Endometrial microvascular endothelial cells (primary cell): ENCODE measurements around the gene PPIG. TPM values are rescaled to one million over a fixed set of nuclear protein-coding genes. Genes with fewer than 3 reads are reported as not detected.
"Not testable (repeated sequence)": the region's sequence is repeated elsewhere in the genome, so short reads cannot be mapped to it uniquely, and the experiment has no call there.

Experiments
- in situ Hi-C: cut with HindIII; loops from 2 replicates; pipeline ENCODE4 v1.10.0; 2017; ENCODE audit warnings: low sequenced_read_pairs, low pct_unique_long_range_greater_than_20kb; ENCODE audit errors: inconsistent ontology term
- total RNA-seq: library from RNA; depleted of rRNA; stranded (reverse); fragments of >200 nt; gene quantifications from one replicate; pipeline ENCODE4 v1.2.3, GENCODE V29; 2015; ENCODE audit errors: inconsistent ontology term

Gene PPIG
- total RNA-seq = 18.2 TPM

DNA sequence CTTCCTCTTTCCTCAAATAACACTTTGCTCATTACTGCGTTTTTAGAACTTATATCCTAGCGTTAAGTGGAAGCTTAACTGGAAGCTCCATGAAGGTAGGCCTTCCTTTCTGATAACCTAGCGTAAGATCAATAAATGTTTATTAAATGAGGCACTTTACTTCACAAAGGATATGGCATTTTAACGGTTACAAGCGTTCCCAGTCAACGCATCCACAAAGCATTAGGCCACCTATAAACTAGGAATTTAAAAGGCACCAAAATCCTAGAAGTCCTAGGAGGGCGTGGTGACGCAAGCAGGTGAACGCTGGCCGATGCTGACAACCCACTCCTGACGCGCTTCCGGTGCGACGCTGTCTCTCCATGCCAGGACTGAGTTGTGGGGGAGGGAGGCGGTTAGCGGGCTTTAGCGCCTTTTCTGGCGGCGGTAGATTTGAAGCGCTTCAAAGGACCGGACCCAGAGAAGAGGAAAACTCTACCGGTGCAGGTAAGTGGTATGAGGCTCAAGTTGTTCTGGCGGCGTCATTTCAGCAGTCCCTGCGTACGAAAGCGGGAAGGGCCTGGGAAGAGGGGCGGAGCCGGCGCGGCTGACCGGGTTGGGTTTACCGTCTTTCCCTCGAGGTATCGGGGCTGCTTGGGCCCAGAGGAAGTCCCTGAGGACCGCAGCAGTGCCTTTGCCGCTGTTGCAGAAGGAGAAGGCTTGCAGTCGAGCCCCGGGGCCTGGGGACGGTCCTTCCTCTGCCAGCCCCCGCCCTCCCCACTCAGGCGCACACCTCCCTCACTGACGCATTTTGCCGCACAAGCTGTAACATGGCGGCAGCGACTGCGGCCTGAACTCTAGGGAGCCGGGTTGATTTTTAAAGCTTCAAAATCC, at the start of gene PPIG:
Gene PPIG (plus strand): TSS at position 347 of the 873 bp plus-strand sequence. CDS start 19,691 bp downstream, outside the sequence.
- in situ Hi-C loops = no loop called here

DNA sequence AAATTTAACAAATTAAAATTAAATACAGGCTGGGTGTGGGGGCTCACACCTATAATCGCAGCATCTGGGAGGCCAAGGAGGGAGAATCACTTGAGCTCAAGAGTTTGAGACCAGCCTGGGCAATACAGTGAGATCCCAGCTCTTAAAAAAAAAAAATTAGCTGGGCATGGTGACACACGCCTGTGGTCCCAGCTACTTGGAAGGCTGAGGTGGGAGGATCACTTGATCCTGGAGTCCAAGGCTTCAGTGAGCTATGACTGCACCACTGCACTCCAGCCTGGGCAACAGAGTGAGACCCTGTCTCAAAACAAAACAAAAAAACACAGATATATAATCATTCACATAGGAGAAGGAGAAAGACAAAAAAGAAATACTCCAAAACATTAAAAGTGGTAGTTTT, 44.7 kb upstream of the PPIG start:
- in situ Hi-C loops = not testable (repeated sequence)

DNA sequence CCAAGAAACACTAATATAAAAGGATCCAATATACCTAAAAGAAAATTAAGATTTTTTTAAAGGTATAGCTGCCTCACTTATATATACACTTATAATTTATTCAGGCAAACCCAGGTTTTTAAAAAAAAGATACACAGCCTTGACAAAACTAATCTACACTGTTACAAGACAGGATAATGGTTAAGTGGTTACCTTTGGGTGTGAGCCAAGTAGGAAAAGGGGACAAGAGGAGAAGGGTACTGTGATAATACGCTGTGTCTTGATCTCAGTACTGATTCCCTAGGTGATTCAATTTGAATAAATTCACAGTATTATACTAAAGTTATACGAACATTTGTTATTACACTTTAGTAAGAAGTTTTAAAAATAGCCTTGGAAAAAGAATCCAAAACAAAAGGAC, 44.0 kb upstream of the PPIG start:
- in situ Hi-C loops = no loop called here

DNA sequence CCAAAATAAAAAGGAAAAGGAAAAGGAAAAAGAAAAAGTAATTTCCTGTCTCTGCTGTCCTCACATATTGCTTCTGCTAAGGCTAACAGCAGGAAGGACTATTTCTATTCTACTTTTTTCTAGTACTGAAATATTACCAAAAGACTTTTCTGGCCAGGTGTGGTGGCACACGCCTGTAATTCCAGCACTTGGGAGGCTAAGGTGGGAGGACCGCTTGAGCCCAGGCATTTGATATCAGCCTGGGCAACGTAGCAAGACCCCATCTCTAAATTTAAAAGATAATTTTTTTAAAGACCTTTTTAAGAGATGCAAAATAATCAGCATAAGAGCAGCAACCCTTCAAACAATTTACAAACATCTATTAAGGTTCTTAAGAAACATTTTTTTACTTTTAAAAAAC, 41.7 kb upstream of the PPIG start:
- in situ Hi-C loops = no loop called here

DNA sequence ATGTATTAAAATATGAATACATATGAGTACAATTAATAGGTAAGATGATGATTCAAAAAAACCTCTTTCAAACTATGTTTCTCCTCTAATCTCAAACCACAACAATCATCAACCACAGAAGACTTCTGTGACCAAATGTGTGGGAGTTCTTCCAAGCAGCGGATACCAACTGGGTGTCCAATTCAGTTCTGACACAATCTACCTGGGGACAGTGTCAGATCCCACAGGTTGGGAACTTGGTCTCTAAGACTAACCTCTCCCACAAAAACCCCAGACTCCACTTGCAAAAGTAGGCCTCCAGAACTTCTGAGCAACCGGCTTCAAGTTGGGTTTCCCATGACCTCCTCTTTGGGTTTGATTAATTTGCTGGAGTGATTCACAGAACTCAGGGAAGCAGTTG, 37.4 kb upstream of the PPIG start:
- in situ Hi-C loops = no loop called here

DNA sequence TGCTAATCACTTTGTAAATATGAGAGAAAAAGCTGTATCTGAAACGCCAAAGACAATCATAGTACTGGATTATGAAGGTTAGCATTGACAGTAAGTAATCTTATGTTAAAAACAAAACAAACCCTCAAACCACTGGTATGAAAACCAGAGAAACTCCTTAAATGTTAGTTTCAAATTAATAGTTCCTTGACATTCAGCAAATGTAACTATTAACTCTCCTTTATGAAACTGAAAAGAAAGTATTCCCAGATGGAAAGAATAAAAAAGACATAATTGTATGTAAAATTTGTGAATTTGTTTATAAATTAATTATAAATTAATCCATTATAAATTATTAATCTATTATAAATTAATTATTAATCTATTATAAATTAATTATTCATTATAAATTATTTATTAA, 22.8 kb upstream of the PPIG start:
- in situ Hi-C loops = no loop called here

DNA sequence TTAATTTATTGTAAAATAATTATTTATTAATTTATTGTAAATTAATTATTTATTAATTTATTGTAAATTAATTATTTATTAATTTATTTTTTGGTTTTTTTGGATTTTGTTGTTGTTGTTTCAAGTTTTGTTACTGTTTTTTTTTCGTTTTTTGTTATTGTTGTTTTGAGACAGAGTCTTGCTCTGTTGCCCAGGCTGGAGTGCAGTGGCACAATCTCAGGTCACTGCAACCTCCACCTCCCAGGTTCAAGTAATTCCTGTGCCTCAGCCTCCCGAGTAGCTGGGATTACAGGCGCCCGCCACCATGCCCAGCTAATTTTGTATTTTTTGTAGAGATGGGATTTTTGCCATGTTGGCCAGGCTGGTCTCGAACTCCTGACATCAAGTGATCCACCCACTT, 22.1 kb upstream of the PPIG start:
- in situ Hi-C loops = not testable (repeated sequence)

DNA sequence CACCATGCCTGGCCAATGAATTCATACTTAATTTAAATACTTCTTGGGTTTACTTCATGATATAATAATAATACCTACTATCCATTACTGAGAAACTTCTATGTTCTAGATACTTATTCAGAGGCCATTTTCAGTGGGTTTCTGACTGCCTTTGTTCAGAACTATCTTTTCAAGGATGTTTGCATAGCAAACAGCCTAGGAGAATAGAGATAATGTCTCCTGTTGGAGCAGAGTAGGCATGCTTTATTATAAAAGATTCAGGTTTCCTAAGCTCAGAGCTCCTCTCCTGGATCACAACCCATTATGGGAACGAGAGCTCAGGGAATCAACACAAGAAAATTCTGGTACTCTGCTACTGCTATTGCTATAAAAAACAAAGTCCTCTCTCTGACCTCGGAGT, 21.6 kb upstream of the PPIG start:
- in situ Hi-C loops = no loop called here

DNA sequence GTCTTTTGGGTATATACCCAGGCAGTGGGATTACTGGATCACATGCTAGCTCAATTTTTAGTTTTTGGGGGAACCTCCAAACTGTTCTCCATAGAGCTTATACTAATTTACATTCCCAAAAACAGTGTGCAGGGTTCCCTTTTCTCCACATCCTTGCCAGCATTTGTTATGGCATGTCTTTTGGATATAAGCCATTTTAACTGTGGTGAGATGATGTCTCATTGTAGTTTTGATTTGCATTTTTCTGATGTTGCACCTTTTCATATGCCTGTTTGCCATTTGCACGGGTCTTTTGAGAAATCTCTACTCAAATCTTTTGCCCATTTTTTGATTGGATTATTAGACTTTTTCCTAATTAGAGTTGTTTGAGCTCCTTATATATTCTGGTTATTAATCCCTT, 18.5 kb upstream of the PPIG start:
- in situ Hi-C loops = no loop called here

DNA sequence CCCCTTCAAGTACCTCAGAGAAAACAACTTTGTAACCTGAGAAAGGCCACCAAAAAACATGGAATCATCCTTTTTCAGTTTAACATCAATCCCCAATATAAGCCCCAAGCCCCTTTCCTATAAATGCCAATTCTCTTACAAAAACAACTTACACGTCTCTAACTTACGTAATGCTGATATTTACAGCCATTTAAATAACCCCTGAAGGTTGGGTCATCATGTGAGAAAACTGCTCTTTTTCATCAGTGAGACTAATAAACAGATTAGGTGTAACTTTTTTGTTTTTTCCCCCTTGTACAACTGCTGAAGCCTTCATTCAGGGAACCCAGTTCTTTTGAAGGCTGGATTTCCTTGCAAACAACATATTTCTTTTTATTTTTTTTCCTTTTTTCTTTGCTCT, 14.2 kb upstream of the PPIG start:
- in situ Hi-C loops = no loop called here

DNA sequence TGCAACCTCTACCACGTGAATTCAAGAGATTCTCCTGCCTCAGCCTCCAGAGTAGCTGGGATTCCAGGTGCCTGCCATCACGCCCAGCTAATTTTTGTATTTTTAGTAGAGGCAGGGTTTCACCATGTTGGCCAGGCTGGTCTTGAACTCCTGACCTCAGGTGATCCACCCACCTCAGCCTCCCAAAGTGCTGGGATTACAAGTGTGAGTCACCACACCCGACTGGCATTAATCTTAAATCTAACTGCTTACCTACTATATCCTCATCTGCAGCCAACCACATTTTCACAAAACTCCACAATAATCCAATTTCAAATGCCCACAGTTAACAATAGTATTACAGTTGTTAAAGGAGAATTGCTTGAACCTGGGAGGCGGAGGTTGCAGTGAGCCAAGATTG, 13.4 kb upstream of the PPIG start:
- in situ Hi-C loops = not testable (repeated sequence)

DNA sequence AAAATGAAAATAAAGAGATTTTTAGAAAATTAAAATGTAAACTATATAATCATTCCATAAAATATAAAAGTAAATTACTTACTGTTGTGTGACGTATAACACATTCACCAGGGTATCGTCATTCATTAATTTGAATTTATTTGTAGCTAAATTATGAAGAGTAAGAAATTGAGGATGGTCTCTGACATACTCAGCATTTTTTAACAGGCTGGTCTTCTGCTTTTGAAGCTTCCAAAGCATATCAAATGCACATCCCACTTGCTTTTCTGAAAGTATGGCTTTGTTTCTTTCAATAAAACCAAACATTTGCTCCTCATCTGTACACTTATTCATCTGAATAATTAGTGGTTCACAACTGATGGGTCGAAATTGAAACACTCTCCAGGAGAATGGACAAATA, 12.6 kb upstream of the PPIG start:
- in situ Hi-C loops = no loop called here

DNA sequence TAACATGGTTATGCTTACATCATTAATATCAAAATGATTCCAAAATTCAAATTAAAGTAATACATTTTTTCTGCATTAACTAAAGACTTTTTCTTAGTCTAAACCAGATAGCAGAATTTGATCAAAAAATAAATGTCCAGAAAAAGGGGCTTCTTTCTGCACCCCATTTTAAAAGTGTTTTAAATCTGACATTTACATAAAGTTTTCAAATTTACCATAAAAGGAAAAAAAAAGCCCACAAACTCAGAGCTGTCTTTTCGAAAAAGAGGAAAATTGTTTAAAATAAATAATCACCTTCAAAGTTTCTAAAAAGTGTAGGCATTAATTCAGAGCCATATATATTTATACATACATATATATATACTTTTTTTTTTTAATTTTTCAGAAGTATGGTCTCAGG, 12.0 kb upstream of the PPIG start:
- in situ Hi-C loops = no loop called here

DNA sequence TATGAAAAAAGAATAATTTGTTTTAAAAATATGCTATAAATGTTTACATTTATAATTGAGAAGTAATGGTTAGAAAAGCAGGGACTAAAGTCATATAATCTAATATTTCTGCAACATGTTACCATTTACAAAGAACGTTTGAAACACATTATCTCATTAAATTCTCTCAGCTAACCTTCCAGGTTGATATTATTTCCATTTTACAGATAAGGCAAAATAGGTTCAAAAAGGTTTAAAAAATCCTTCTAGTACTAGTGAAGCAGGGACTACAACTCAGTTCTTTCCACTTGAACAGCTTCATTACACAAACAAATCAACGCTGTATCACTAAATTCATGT, 11.4 kb upstream of the PPIG start:
- in situ Hi-C loops = no loop called here

DNA sequence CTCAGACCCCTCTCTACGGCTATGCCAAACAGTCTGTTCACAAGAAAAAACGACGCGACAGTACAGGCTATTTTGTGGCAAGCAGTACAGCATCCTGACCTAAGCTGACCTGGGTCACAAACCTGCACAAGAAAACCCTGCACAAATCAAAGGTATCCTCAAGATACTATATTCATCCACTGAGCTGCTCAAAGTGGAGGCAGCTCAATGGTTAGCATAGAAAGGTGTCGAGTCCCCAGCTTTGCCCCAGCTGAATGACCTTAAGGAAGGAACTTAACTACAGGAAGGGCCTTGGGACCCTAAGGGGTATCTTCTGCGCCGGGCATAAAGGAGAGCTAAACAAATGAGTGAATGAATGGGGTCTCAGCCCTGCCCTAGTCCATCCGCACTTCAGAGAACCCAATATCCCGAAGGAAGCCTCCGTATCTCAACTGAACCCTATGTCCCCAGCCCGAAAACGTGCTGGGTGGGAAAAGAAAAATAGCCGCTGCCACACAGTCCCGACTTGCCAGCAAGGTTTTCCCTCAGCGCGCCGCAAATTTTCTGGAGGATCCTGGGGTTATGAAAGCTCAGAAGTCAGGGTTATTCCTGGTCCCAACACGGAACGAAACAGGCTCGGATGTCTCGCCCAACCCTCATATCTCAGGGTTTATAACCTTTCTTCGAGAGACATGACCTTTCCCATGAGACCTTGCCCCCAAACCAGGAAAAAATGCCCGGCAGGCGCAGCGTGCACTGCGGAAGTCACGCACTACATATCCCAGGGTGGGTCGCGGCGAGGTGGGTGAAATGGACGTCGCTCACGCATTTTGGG, 10.8 kb upstream of the PPIG start, which contains the start of gene FASTKD1:
Gene FASTKD1 (minus strand): TSS at position 706 of the 814 bp plus-strand sequence. CDS start 1,836 bp downstream, outside the sequence.
- in situ Hi-C loops = no loop called here

DNA sequence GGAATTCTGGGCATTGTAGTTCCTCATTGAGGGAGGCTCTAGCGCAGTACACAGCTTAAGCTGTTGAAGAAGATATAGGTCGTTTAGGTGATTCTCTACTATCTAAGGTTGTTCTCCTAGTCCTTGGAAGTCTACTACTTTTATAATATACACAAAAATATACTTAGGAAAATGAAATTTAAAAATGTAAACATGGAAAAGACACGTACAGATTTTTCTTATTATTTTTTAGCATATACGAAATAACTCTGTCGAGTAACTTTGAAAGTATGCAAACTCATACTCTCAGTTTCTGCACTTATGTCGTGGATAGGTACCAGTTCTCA, 10.2 kb upstream of the PPIG start:
- in situ Hi-C loops = no loop called here

DNA sequence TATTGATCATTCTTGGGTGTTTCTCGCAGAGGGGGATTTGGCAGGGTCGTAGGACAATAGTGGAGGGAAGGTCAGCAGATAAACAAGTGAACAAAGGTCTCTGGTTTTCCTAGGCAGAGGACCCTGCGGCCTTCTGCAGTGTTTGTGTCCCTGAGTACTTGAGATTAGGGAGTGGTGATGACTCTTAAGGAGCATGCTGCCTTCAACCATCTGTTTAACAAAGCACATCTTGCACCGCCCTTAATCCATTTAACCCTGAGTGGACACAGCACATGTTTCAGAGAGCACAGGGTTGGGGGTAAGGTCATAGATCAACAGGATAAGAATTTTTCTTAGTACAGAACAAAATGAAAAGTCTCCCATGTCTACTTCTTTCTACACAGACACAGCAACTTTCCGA, 9.6 kb upstream of the PPIG start:
- in situ Hi-C loops = not testable (repeated sequence)

DNA sequence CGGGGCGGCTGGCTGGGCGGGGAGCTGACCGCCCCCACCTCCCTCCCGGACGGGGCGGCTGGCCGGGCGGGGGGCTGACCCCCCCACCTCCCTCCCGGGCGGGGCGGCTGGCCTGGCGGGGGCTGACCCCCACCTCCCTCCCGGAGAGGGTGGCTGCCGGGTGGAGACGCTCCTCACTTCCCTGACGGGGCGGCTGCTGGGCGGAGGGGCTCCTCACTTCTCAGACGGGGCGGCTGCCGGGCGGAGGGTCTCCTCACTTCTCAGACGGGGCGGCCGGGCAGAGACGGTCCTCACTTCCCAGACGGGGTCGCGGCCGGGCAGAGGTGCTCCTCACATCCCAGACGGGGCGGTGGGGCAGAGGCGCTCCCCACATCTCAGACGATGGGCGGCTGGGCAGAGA, 8.9 kb upstream of the PPIG start:
- in situ Hi-C loops = not testable (repeated sequence)

DNA sequence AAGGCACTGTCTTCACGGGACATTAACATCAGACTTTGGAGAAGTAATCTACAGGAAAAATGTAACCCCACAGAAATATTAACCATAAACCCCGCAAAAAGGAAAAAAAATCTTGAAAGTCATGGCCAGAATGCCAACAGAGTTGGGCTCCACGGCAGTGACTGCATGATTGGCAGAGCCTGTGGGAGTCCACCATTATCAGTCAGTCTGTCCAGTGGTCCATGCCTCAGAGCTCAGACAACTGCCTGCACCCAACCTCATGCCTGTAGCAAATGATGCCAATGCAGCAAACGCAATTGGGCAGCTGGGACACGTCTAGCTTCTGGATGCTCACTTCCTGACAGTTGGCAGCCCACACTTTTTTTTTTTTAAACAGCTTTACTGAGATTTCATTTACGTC, 5.1 kb upstream of the PPIG start:
- in situ Hi-C loops = no loop called here

DNA sequence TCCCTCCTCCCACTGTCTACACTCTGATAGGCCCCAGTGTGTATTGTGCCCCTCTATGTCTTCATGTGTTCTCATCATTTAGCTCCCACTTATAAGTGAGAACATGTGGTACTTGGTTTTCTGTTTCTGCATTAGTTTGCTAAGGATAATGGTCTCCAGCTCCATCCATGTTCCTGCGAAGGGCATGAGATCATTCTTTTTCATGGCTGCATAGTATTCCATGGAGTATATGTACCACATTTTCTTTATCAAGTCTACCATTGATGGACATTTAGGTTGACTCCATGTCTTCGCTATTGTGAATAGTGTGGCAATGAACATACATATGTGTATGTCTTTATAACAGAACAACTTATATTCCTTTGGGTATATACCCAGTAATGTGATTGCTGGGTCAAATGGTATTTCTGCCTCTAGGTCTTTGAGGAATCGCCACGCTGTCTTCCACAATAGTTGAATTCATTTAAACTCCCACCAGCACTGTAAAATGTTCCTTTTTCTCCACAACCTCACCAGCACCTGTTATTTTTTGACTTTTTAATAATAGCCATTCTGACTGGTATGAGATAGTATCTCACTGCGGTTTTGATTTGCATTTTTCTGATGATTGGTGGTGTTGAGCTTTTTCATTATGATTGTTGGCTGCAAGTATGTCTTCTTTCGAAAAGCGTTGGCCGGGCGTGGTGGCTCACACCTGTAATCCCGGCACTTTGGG, 1.4 kb upstream of the PPIG start:
- in situ Hi-C loops = not testable (repeated sequence)
